ENCODE results near the gene ST6GALNAC3. TPM values are rescaled to one million over a fixed set of nuclear protein-coding genes. Genes with fewer than 3 reads are reported as not detected.

The ST6GALNAC3 gene
- total RNA-seq, 4 donors from 2014 or later, result 2.8 to 3.5 (median 3.4) TPM

DNA sequence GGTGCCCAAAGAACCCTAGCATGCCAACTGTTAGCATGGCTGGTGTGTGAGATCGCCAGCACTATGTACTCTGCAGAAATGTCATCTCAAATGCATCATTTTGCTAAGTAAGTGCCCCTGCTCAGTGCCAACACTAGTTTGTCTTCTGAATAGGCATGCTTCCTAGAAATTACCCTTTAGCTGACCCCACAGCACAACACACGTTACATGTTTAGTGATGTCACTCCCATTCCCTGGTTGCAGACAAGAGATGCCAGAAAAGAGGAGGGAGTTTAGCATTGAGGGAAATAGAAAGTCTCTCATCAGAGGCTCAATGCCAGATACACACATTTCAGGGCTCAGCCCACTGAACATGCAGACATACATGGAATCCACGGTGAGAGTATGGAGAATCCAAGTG is 9.3 kb upstream of the ST6GALNAC3 start:
- no peak for TF ChIP-seq POLR2A (IDR thresholded peaks at IDR 0.05)
- TF ChIP-seq, protein P1, sequence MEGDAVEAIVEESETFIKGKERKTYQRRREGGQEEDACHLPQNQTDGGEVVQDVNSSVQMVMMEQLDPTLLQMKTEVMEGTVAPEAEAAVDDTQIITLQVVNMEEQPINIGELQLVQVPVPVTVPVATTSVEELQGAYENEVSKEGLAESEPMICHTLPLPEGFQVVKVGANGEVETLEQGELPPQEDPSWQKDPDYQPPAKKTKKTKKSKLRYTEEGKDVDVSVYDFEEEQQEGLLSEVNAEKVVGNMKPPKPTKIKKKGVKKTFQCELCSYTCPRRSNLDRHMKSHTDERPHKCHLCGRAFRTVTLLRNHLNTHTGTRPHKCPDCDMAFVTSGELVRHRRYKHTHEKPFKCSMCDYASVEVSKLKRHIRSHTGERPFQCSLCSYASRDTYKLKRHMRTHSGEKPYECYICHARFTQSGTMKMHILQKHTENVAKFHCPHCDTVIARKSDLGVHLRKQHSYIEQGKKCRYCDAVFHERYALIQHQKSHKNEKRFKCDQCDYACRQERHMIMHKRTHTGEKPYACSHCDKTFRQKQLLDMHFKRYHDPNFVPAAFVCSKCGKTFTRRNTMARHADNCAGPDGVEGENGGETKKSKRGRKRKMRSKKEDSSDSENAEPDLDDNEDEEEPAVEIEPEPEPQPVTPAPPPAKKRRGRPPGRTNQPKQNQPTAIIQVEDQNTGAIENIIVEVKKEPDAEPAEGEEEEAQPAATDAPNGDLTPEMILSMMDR (IDR thresholded peaks at IDR 0.05), result no peak
- Histone ChIP-seq H3K9me3 (no peaks in the 10 kb centered on the region), H3K36me3 (no peaks in the 10 kb centered on the region), H3K27ac (no peak overlapping the region), H3K4me1 (no peaks in the 10 kb centered on the region), H3K4me3 (no peak overlapping the region), H3K27me3 (no peaks in the 10 kb centered on the region)
- DNase-seq, result no peak

DNA sequence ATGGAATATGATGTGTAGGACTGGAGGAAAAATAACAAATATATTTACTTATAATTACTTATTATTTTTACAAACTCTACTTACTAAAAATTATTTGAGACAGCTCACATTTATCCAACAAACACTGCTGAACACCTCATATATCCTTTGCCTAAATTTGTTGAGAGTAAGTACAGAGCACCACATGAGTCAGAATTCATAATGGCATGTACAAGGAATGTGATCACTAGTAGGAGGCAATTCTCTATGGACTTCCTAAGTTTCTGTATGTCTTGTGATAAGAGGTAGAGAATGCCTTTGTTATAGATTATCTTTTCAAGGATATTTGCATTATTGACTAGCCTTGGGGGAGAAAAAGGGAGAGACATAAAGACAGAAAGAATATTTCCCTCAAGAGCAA is 8.2 kb upstream of the ST6GALNAC3 start:
- TF ChIP-seq POLR2A (IDR thresholded peaks at IDR 0.05), result no peak
- TF ChIP-seq, protein P1 (IDR thresholded peaks at IDR 0.05), result no peak
- no peaks in the 10 kb centered on the region for H3K27me3 ChIP-seq
- H3K4me1 ChIP-seq, result no peaks in the 10 kb centered on the region
- no peaks in the 10 kb centered on the region for H3K9me3 ChIP-seq
- H3K4me3 ChIP-seq, result no peak overlapping the region
- no peaks in the 10 kb centered on the region for H3K36me3 ChIP-seq
- no peak for DNase-seq
- no peak overlapping the region for H3K27ac ChIP-seq

DNA sequence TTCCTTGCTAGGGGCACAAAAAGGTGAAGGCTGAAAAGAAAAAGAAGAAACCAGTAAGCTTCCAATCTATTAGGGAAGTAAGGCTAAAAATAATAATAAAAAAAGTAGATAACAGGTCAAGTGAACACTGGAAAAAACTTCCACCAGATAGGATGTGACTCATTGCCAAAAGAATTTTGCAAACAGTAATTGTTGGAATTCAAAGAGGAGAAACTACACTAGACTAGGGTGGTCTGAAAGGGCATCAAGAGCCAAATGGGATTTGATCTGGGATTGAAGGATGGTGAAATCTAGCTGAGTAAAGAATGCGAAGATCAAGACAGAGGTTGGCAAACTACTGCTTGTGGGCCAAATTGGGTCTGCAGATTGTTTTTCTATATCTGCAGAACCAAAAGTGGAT is 6.0 kb upstream of the ST6GALNAC3 start:
- DNase-seq, result no peak
- Histone ChIP-seq H3K36me3 (no peaks in the 10 kb centered on the region), H3K4me3 (no peak overlapping the region), H3K27ac (no peak overlapping the region), H3K4me1 (peaks cover 0 to under 1% (median 0%) of the 10 kb centered on the region in 4 donors), H3K9me3 (no peaks in the 10 kb centered on the region), H3K27me3 (no peaks in the 10 kb centered on the region)
- no peak for TF ChIP-seq POLR2A (IDR thresholded peaks at IDR 0.05)
- TF ChIP-seq, protein P1 (IDR thresholded peaks at IDR 0.05), result no peak

DNA sequence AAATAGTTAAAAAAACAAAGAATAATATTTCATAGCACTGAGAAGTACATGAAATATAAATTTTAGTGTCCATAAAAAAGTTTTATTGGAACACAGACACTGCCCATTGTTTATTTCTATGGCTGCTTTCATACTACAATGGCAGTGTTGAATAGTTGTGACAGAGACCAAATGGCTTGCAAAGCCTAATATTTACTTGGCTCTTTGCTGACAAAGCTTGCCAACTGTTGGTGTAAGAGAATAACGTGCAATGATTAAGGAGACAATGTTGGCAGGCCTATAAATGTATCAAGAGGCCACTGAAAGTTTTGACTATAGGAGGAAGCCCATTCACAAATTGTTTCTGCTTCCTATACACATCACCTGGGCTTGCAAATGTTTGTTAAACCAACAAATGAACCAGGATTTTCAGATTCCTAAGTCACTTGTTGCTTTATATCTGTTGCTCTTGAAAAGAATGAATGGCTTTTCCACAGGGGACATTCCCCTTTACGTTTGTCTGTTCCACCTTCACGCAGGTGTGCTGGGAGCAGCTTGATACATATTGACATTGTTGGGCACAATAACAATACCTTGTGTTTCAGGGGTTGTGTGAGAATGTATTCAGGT is 5.5 kb upstream of the ST6GALNAC3 start:
- H3K4me1 ChIP-seq, result peaks cover 0 to 6% (median 0%) of the 10 kb centered on the region in 4 donors
- TF ChIP-seq POLR2A (IDR thresholded peaks at IDR 0.05), result no peak
- TF ChIP-seq, protein P1 (IDR thresholded peaks at IDR 0.05), result no peak
- H3K36me3 ChIP-seq, result no peaks in the 10 kb centered on the region
- no peaks in the 10 kb centered on the region for H3K9me3 ChIP-seq
- H3K27ac ChIP-seq, result no peak overlapping the region
- no peak overlapping the region for H3K4me3 ChIP-seq
- no peak for DNase-seq
- H3K27me3 ChIP-seq, result no peaks in the 10 kb centered on the region

DNA sequence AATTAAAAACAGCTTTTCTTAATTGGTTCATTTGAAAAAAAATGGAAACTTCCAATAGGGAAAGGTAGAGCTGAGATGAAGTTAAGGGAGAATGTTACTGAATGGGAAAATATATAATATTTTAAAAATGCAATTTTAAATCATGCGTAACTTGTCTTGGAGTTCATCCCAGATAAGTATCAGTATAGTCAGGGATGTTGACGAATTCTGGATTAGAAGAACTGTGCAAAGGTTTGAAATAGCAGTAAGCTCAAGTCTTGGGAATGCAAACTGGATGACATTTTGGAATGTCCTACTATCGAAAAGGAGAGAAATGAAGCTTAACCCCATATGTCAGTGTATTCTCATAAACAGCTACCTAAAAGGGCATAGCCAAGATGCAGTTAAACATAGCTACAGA is 4.0 kb upstream of the ST6GALNAC3 start:
- H3K4me3 ChIP-seq, result no peak overlapping the region
- DNase-seq, result no peak
- H3K27me3 ChIP-seq, result no peaks in the 10 kb centered on the region
- no peak overlapping the region for H3K27ac ChIP-seq
- H3K36me3 ChIP-seq, result no peaks in the 10 kb centered on the region
- H3K4me1 ChIP-seq, result peaks cover 0 to 7% (median 2%) of the 10 kb centered on the region in 4 donors
- H3K9me3 ChIP-seq, result no peaks in the 10 kb centered on the region
- TF ChIP-seq POLR2A (IDR thresholded peaks at IDR 0.05), result no peak
- TF ChIP-seq, protein P1 (IDR thresholded peaks at IDR 0.05), result no peak

DNA sequence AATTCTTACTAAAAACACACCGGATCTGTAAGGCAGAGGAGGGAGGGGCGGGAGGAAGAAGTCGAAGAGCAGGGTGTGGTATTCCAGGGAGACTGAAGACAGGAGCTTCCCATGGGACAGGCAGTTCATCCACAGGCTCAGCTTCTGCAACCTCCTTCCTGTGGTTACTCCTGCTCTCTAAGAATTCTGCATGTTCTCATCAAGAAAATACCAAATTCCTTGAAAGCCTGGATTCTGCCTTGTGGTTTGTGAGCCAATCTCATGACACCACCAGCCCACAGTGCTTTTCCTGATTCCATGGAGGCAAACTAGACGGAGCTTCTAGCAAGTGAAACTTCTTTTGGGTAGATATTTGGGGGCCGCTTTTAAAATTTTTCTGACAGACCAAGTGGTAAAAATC is 1.1 kb upstream of the ST6GALNAC3 start:
- no peaks in the 10 kb centered on the region for H3K27me3 ChIP-seq
- no peaks in the 10 kb centered on the region for H3K9me3 ChIP-seq
- no peak for DNase-seq
- TF ChIP-seq POLR2A (IDR thresholded peaks at IDR 0.05), result no peak
- TF ChIP-seq, protein P1 (IDR thresholded peaks at IDR 0.05), result no peak
- peaks cover 0 to 7% (median 2%) of the 10 kb centered on the region in 4 donors for H3K4me1 ChIP-seq
- no peak overlapping the region for H3K27ac ChIP-seq
- H3K4me3 ChIP-seq, result no peak overlapping the region
- H3K36me3 ChIP-seq, result no peaks in the 10 kb centered on the region
